HCT116 (cell line): ENCODE data around the gene TM4SF20.

Source experiments
- CBX3 ChIP-seq: IDR thresholded peaks from 2 replicates; pipeline ENCODE4 v1.6.1; 2012; ENCODE audit warnings: low read depth
- CEBPB ChIP-seq: IDR thresholded peaks from 2 replicates; pipeline ENCODE4 v1.6.1; 2012; ENCODE audit warnings: low read depth
- EZH2 ChIP-seq: fragments of 200-600 bp; sonication (generic); IDR thresholded peaks from 2 replicates; pipeline ENCODE4 v1.6.1; 2017; ENCODE audit warnings: antibody characterized with exemption, mixed run types
- EZH2phosphoT487 ChIP-seq: fragments of 200-600 bp; IDR thresholded peaks from 2 replicates; pipeline ENCODE4 v1.6.1; 2018; ENCODE audit warnings: antibody characterized with exemption, borderline replicate concordance
- FOSL1 ChIP-seq: IDR thresholded peaks from 2 replicates; pipeline ENCODE4 v1.6.1; 2012; ENCODE audit warnings: low read depth
- JUND ChIP-seq: IDR thresholded peaks from 2 replicates; pipeline ENCODE4 v1.6.1; 2012
- POLR2A ChIP-seq: IDR thresholded peaks from 2 replicates; pipeline ENCODE4 v1.7.0; 2011; ENCODE audit warnings: borderline replicate concordance; ENCODE audit not compliant: insufficient read depth, insufficient read length; ENCODE audit errors: extremely low read depth
- POLR2AphosphoS5 ChIP-seq: IDR thresholded peaks from 2 replicates; pipeline ENCODE4 v1.6.1; 2011; ENCODE audit warnings: mild to moderate bottlenecking, low read depth, low read length, moderate library complexity
- RAD21 ChIP-seq: IDR thresholded peaks from 2 replicates; pipeline ENCODE4 v1.6.1; 2012; ENCODE audit warnings: low read depth, mild to moderate bottlenecking
- TCF7L2 ChIP-seq: IDR thresholded peaks from 2 replicates; pipeline ENCODE4 v1.7.0; 2011; ENCODE audit warnings: borderline replicate concordance, inconsistent platforms; ENCODE audit not compliant: insufficient read depth, insufficient read length; ENCODE audit errors: extremely low read depth
- TF ChIP-seq, protein P1 (sequence below), 3 experiments: fragments of 200-600 bp in 1 of 3; sonication (generic) in 1 of 3; IDR thresholded peaks in 2 of 3; conservative IDR thresholded peaks in 1 of 3; 2 replicates each; pipeline ENCODE4 v1.5.1; 2012 to 2017; ENCODE audit warnings: low read depth in 2 of 3, low read length in 2 of 3, antibody characterized with exemption in 1 of 3, borderline replicate concordance in 1 of 3, control low read depth in 1 of 3, mild to moderate bottlenecking in 1 of 3, mixed read lengths in 1 of 3, mixed run types in 1 of 3, moderate library complexity in 1 of 3; ENCODE audit not compliant: insufficient read depth in 1 of 3
- TF ChIP-seq, protein P2 (sequence below): IDR thresholded peaks from 2 replicates; pipeline ENCODE4 v1.6.1; 2012; ENCODE audit warnings: low read depth

DNA sequence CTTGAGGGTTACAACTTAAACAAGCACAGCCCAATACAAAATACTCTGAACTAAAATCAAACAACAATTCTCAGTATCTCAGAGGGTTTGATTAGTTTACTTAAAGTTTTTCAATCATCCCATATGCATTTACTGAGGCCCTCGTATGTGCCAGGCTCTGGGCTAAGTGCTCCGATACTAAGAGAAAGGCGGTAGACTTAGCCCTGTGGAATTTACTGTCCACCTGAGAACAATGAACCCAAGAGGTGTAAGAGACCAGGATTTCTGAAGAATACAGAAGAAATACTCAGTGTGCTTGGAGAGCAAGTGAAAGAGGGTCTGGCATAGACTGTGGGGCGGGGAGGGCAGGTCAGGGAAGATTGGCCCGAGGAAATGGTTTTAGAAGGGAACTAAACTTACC lies 33.8 kb upstream of the TM4SF20 start:
- TF ChIP-seq CEBPB = no peak
- TF ChIP-seq, protein P1, sequence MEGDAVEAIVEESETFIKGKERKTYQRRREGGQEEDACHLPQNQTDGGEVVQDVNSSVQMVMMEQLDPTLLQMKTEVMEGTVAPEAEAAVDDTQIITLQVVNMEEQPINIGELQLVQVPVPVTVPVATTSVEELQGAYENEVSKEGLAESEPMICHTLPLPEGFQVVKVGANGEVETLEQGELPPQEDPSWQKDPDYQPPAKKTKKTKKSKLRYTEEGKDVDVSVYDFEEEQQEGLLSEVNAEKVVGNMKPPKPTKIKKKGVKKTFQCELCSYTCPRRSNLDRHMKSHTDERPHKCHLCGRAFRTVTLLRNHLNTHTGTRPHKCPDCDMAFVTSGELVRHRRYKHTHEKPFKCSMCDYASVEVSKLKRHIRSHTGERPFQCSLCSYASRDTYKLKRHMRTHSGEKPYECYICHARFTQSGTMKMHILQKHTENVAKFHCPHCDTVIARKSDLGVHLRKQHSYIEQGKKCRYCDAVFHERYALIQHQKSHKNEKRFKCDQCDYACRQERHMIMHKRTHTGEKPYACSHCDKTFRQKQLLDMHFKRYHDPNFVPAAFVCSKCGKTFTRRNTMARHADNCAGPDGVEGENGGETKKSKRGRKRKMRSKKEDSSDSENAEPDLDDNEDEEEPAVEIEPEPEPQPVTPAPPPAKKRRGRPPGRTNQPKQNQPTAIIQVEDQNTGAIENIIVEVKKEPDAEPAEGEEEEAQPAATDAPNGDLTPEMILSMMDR (IDR thresholded peaks at IDR 0.05 in 2 of 3, conservative IDR thresholded peaks at IDR 0.05 in 1 of 3; ENCODE audit: borderline replicate concordance in 1 of 3, insufficient read depth in 1 of 3, low read depth in 2 of 3, low read length in 2 of 3) = no peak
- no peak for TF ChIP-seq POLR2A
- TF ChIP-seq POLR2AphosphoS5 = no peak
- no peak for TF ChIP-seq EZH2
- no peak for TF ChIP-seq RAD21
- TF ChIP-seq TCF7L2 = no peak
- TF ChIP-seq, protein P2, sequence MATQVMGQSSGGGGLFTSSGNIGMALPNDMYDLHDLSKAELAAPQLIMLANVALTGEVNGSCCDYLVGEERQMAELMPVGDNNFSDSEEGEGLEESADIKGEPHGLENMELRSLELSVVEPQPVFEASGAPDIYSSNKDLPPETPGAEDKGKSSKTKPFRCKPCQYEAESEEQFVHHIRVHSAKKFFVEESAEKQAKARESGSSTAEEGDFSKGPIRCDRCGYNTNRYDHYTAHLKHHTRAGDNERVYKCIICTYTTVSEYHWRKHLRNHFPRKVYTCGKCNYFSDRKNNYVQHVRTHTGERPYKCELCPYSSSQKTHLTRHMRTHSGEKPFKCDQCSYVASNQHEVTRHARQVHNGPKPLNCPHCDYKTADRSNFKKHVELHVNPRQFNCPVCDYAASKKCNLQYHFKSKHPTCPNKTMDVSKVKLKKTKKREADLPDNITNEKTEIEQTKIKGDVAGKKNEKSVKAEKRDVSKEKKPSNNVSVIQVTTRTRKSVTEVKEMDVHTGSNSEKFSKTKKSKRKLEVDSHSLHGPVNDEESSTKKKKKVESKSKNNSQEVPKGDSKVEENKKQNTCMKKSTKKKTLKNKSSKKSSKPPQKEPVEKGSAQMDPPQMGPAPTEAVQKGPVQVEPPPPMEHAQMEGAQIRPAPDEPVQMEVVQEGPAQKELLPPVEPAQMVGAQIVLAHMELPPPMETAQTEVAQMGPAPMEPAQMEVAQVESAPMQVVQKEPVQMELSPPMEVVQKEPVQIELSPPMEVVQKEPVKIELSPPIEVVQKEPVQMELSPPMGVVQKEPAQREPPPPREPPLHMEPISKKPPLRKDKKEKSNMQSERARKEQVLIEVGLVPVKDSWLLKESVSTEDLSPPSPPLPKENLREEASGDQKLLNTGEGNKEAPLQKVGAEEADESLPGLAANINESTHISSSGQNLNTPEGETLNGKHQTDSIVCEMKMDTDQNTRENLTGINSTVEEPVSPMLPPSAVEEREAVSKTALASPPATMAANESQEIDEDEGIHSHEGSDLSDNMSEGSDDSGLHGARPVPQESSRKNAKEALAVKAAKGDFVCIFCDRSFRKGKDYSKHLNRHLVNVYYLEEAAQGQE = no peak
- no peak for TF ChIP-seq JUND
- TF ChIP-seq CBX3 = no peak
- TF ChIP-seq EZH2phosphoT487 = no peak
- no peak for TF ChIP-seq FOSL1
